Endothelial cell of hepatic sinusoid (primary cell): ENCODE measurements around the gene TEN1.

Experiments
- in situ Hi-C: cut with HindIII; loops from 2 replicates; pipeline ENCODE4 v1.10.0; 2017; ENCODE audit warnings: low sequenced_read_pairs

Gene TEN1

GRCh38 chr17:76005263-76006149, 26.5 kb downstream of the TEN1 start:
- in situ Hi-C loops, result no loop called here

GRCh38 chr17:76007131-76007849, 28.2 kb downstream of the TEN1 start:
- in situ Hi-C loops, result no loop called here

- in situ Hi-C loops, result no loop called here
Observed at GRCh38 chr17:76007850-76008165, 28.8 kb downstream of the TEN1 start.

GRCh38 chr17:76008208-76008607, 29.2 kb downstream of the TEN1 start:
- in situ Hi-C loops, result no loop called here

GRCh38 chr17:76008630-76009425, 29.8 kb downstream of the TEN1 start:
- in situ Hi-C loops, result no loop called here

GRCh38 chr17:76009447-76009846, 30.4 kb downstream of the TEN1 start:
- in situ Hi-C loops, result no loop called here

- in situ Hi-C loops, result no loop called here
Observed at GRCh38 chr17:76009969-76010661, 31.1 kb downstream of the TEN1 start.

GRCh38 chr17:76011951-76012350, 32.9 kb downstream of the TEN1 start:
- in situ Hi-C loops, result no loop called here

- in situ Hi-C loops, result no loop called here
Observed at GRCh38 chr17:76013377-76013932, 34.4 kb downstream of the TEN1 start.

- in situ Hi-C loops, result no loop called here
Observed at GRCh38 chr17:76014100-76014924, 35.3 kb downstream of the TEN1 start.

GRCh38 chr17:76014925-76015261, 35.9 kb downstream of the TEN1 start:
- in situ Hi-C loops, result no loop called here

GRCh38 chr17:76017481-76018339, 38.7 kb downstream of the TEN1 start:
- in situ Hi-C loops, result no loop called here

- in situ Hi-C loops, result no loop called here
Observed at GRCh38 chr17:76018340-76018680, 39.3 kb downstream of the TEN1 start.

GRCh38 chr17:76018801-76019200, 39.8 kb downstream of the TEN1 start:
- in situ Hi-C loops, result no loop called here

- in situ Hi-C loops, result no loop called here
Observed at GRCh38 chr17:76019833-76020467, 40.9 kb downstream of the TEN1 start.

GRCh38 chr17:76022285-76022684, 43.2 kb downstream of the TEN1 start:
- in situ Hi-C loops, result no loop called here

GRCh38 chr17:76022973-76023899, 44.2 kb downstream of the TEN1 start:
- in situ Hi-C loops, result no loop called here

GRCh38 chr17:76023900-76024237, 44.8 kb downstream of the TEN1 start:
- in situ Hi-C loops, result no loop called here
